GM19372 (cell line): ENCODE measurements around the gene TMEM208.

ENCODE experiments used
- ATAC-seq: cut with Tn5 transposase; IDR thresholded peaks from one replicate; pipeline ENCODE4 v1.9.1; 2021; ENCODE audit warnings: mild to moderate bottlenecking, low read depth, moderate library complexity; ENCODE audit not compliant: unreplicated experiment

The TMEM208 gene

DNA sequence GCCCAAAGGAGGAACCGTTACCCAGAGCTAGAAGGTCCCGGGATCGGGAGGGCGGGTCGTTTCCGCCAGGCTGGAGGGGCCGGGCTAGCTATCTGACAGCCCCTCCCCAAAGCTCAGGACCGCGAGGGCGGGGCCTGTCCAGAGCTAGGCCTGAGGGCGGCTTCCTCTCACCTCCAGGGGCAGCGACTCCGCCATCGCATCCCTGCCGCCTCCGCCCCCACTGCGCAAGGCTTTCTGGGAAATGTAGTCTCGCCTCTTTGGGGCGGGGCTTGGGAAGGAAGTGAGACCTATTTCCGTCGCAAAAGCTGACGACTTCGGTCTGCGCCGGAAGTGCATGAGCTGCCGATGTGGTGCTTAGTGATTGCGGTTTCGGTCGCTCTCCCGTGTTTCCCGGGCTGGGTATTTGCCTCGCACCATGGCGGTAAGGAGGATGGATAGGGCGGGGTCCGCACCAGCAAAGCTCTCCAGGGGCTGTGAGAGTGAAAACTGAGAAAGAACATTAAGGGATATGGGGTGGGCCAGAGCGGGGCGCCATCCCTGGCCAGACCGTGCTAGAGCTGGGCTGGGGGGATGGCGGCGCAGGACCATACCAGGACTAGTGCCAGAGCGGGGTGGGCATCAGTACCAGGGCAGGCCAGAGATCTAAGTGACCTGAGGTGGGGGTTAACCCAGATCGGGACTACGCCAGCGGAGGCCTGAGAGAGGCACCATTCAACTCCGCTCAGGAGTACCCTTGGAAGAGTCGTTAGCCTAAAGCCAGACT, at the start of gene TMEM208:
Gene TMEM208, plus strand, starts transcription at position 327 of the 763 bp plus-strand sequence. Its CDS starts 89 bp downstream, at position 416.
- peak; percentile 96 for ATAC-seq

DNA sequence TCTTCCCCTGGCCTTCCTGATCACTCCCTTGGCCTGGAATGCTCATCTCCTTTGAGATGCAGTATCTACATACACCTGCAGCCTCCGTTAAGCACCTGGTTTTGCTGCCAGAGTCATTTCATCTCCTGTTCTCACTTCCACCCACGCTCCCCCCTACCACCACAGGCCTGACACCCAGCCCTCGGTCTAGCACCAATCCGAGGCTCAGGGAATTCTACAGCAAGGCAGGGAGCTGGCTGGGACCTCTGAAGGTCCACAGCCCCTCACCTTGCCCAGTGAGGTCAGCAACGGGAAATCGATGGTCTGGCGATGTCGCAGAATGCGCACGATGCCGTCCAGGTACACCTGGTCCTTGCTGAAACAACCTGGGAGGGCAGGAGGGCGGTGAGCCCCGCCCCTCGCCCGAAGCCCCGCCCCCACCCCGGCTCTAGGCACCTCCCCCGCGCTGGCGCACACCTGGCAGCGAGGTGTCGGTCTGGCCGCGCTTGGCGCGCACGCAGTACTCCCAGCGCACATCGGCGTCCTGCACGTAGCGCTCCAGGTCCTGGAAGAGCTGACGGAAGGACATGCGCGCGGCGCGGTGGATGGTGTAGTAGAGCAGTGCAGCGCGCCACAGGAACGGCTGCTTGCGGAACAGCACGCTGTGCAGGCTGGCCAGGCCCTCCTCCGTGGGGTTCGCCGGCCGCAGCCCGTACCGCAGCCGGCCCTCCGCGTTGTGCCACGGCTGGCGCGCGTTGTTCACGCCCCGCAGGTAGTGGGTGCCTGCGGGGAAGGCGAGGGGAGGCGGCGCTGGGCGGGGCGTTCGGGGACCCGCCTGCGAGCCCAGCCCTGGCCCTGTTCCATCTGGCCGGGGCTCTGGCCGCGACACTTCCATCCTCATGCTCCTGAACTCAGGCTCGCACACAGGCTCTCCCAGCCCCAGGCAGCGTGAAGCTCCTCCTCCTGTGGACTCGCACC, 48.9 kb upstream of the TMEM208 start:
- no peak for ATAC-seq

DNA sequence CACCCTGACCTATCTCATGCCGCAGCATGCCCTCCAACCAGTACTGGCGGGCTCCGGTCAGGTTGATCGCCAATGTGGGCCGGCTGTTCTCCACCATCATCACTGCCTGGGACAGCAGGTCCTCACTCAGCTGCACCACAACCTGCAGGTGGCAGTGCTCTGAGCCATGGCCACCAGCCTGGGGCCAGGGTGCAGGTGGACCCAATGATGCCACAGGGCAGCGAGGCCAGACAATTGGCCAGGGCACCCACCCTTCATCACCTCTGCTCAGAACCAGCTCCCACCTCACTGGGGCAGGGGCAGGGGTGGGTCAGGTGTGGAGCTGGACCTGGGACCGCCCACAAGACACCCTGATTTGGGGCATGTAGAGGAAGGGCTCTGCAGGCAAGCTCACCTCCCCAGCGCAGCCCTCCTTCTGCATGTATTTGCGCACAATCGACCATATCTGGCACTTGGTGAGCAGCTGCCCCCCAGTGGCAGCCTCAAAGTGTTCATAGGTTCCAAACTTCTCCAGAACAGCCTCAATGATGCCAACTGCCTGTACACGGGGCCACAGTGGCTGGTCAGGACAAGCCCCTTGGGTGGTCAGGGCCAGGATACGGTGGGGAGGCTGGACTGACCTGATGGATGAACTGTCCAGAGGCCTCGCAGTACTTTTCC, 47.4 kb upstream of the TMEM208 start:
- ATAC-seq, result no peak

DNA sequence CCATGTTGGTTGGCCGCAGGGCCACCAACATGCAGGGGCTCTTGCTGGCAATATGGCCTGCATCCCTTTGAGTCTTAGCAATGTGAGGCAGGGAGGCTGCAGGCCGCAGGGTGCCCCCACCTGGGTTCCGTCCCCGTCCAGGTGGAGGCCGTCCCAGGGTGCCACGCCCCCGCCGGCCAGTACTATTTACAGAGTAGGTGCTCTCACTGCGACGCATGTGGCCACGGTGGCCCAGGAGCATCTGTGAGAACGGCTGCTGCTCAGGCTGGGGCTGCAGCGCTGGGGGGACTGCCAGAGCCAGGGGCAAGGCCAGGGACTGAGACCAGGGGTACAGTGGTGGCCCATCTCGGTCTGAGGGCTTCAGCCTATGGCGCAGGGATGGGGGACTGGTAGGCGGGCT, 46.8 kb upstream of the TMEM208 start:
- ATAC-seq, result no peak

DNA sequence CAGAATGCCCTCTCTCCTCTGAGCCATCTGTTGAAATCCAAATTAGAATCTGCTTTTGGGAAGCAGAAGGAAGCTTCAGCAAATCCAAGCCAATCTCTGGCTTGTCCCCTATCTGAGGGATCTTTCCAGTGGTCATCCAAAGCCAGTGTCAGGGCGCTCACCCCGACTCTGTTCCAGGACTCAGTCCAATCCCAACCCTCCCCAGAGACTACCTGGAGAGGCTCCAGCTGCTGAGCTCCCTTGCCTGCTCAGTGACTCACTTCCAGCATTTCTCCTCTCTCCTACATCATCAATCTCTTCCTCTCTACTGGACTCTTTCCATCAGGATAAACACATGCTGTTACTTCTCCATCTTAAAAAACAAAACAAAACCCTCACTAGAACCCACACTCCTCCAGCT, 45.6 kb upstream of the TMEM208 start:
- no peak for ATAC-seq

DNA sequence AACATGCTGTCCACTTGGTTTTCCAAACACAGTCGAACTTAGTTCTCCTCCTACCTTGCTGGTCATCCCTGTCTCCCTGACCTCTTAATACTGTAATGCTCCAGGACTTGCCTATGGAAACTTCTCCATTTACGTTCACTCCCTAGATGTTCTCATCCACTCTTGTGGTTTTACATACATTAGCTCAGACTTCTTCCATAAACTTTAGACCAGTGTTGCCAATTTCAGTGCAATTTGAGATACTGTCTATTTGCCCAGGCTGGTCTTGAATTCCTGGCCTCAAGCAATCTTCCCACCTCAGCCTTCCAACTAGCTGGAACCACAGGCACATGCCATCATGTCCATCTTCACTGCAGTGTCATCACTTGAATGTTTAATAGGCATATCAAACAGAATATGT, 44.6 kb upstream of the TMEM208 start:
- ATAC-seq, result no peak

DNA sequence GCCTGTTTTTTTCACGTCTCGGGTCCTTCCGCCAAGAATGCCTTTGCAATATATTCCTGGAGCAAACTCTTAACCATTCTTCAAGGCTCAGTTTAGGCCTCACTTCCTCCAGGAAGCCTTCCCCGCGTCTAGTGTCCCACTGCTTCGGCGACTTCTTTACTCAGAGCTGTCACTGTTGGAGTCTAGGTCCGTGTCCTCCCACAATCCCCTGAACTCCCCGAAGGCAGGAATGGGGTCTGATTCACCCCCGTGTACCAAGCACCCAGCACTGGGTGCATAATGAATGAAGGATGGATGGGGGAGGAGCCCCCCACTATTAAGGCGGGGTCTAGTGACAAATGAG, 43.7 kb upstream of the TMEM208 start:
- ATAC-seq, result no peak

DNA sequence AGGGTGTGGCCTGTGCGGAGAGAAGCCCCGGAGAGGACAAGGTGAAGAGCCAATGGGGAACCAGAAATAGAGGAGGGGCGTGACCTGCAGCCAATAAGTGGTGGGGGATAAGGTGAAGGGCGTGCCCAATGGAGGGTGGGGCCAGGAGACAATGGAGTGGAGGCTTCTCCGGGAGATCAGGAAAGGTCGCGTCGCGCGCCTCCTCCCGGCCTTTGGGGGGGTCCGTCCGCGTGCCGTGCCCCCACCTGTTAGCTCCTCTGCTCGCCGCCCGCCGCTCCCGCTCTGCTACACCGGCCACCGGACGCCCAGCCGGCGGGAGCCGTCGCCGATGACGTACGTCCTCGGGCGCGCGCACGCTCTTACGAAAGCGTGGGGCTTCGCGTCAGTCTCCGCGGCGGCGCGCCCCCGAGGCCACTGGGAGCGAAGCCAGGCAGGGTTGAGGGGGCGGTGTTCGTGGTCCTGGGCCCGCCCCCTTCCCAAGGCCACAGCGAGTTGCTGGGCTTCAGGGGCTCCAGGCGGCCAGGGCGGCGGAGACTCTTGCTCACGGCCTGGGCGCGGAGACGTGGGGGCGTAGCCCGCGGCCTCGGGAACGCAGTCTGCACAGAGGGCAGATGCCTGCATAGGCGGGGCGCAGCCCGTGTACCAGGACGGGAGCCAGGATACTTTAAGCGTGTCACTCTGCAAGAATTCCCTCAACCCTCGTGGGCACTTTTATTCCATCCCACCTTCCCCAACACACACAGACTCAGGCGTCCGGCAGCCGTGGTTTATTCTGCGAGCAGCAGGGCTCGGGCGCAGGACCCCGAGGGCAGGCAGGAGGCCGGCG, 43.1 kb upstream of the TMEM208 start, which contains the start of gene MATCAP1:
Gene MATCAP1, minus strand, starts transcription at position 337 of the 826 bp plus-strand sequence. CDS start 3,353 bp downstream, outside the sequence.
- peak; percentile 93 for ATAC-seq

DNA sequence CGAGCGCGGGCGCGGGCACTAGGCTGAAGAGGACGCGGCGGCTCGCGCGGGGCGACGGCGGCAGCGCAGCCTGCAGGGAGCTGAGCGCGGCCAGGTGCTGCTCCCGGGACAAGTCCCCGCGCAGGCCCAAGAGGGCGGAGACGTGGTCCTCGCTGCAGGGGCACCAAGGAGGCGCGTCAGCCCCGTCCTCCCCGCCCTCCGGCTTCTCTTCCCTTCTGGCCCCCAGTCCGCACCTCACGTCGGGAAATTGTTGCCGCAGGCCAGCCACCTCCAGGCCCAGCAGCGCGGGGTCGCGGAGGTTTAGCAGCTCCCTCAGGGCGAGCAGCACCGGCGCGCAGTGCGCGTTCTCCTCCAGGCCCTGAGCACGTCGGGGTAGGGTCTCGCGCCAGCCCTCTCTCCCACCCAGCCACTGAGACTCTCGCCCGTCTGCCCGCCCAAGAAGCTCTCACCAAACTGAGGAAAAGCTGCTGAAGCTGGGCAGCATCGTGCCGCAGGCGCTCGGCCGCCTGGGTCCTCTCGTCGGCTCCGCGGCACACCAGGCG, 42.4 kb upstream of the TMEM208 start:
- no peak for ATAC-seq

DNA sequence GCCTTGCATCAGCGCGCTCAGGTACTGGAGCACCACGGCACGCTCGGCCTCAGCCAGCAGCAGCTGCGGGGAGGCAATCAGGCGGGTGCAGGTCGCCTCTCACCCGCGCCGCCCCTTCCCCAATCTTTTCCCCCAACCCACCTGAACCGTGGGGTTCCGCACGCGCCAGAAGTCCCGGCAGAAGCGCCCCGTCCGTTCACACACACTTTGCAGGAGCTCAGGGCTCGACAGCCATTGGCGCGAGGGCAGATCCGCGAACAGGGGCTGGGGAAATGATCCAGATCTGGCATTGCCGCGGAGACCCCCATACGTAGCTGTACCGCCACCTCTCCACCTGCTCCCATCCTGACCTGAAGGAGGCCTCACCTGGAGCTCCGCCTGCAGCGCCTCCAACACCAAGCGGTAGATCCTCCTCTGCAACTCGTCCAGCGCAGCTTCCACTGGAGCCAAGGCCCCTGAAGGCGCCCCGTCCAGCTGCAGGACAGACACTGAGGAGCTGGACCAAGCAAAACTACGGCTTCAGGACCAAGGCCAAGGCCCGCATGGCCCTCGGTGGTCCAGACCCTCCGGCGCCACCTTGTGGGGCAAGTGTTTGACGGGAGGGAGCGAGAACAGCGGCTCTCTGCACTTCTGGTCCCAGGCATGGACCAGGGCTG, 41.8 kb upstream of the TMEM208 start:
- no peak for ATAC-seq

DNA sequence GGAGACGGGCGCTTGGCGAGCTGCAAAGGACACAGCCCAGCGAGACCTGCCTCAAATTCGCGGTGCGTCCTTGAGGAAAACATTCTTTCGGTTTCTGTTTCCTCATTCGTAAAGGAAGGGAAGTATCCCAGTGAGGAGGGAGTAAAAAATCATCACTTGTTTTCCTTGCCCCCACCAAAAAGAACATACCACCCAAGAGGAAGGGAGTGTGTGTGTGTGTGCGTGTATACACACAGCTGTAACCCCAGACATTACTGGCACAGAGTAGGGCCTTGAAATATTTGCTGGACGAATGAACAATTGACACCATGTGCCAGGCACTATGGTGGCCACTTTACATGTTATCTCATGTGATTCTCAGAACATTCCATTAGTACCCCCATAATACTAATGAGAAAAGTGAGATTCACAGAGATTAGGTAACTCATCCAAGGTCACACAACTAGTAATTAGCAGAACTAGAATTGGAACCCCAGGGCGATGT, 41.2 kb upstream of the TMEM208 start:
- no peak for ATAC-seq

DNA sequence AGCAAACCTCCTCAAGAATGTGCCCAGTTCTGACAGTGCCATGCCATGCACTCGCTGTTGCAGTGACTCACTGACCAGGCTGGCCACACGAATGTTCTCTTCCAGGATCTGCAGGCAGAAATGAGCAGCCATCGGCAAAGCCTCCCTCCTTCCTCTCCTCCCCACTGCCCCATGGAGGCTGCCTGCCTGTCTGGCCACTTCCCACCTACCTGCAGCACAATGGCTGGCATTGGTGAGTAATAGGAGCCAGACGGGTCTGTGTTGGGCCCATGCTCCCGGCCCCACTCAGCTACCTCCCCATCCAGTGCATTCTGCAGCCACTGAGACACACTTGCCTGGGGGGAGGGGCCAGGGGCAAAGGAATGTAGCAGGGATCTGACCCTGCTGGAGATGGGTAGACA, 40.4 kb upstream of the TMEM208 start:
- ATAC-seq, result no peak

DNA sequence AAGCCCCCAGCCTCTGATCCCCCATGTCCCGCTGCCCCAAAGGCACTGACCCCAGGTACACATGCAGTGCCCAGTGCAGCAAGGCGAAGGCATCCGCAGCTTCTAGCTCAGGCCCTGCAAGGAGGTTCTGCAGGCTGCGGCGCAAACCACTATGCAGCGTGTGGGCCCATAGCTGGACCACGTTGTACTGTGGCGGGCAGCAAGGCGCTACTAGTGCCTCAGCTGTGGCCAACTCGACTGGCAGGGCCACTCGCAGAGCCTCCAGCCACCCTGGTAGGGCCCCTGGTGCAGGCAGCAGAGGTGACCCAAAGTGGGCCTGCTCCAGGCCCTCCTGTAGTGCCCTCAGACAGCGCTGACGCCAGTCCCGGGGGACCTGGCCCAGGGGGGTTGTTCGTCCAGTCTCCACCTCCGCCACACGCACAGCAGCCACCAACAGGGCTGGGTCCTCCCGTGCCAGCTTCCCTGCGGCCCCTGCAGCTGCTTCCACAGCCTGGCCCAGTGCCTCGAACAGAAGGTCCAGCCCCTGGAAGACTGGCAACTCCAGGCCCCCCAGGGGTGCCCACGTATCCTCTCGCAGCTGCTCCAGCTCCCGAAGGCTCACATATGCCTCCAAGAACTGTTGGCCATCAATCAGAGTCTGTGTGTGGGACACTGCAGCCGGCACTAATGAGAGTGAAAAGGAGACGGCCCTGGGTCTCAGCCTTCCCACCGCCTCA, 39.6 kb upstream of the TMEM208 start:
- no peak for ATAC-seq

DNA sequence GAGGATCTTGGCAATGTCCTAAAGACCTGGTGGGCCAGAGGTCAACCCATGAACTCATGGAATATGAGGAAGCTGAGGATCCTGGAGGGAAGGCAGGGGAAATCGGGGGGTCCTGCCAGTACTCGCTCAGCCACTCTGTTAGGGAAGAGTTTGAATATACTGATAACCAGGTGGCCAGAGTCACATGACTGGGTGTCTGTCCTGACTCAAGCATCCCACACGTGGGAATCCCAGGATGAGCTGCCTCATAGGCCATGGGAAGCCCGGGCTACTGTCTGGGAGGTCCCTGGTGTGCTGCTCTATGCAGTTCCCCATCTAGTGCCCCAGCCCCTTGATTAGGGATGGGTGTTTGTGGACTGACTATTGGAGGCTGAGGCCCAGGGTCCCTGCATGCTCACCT, 38.6 kb upstream of the TMEM208 start:
- ATAC-seq, result no peak

DNA sequence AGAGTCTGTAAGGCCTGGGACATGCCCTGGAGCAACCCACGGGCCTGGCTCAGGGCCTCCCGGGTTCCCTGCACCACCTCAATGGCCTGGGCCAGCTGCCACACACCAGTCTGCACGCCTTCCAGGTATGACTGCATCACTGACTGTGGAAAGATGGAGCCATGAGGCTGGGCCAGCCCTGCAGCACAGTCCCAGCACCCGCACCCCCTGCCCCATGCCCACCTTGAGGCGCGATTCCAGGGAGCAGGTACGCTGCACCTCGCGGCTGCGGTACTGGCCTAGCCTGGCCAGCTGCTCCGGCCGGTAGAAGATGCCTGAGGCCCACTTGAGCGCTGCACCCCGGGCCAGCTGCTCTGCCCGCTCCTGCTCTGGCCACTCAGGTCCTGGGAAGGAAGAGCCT, 38.1 kb upstream of the TMEM208 start:
- ATAC-seq, result no peak

DNA sequence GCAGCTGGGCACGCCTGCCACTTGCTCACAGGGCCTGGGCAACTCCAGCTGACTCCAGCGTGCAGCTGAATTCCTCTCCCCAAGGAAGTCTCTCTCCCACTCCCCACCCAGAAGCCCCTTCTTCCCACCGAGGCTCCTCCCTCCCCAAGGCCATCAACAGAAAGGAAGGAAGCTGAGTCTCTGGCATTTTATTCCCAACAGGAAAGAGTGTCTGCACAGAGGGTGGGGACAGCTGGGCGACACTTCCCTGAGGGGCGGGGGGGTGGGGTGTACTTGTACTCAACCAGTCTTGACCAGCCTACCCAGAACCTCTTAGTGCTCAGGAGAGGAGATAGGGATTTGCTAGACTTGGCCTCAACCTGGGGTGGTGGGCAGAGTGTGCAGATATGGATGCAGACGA, 36.9 kb upstream of the TMEM208 start, which contains the start of gene EXOC3L1:
Gene EXOC3L1, minus strand, starts transcription at position 96 of the 400 bp plus-strand sequence. CDS start 460 bp downstream, outside the sequence.
- ATAC-seq, result no peak

DNA sequence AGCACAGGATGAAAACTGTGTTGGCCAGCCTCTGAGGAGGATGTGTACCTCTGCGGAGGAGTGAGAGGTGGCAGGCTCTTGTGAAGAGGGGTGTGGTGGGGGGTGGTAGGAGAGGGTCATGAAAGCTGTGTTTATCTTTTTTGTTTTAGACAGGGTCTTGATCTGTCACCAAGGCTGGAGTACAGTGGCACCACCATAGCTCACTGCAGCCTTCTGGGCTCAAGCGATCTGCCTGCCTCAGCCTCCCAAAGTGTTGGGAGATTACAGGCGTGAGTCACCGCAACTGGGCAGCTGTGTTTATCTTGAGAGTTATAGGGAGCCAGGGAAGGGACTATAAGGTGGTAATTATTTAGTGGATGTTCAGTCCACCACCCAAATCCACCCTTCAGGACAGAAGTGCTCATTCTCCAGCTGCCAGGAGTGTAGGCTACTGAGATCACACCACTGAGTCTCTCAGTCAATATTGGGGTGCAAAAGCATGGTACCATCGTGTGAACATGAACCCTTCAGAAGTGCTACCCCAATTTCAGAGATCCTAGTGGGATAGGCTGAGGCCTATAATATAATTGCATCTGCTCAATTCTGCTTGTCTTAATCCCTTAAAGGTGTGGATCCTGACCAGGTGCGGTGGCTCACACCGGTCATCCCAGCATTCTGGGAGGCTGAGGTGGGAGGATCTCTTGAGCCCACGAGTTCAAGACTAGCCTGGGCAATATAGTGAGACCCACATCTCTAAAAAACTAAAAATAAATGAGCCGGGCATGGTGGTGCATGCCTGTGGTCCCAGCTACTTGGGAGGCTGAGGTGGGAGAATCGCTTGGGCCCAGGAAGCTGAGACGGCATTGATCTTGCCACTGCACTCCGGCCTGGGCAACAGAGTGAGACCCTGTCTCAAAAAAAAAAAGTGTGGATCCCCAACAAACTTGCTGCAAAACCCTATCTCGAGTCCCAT, 36.2 kb upstream of the TMEM208 start:
- no peak for ATAC-seq
